GM12878 (cell line): ENCODE measurements around the gene CRTC3. TPM values are rescaled to one million over a fixed set of nuclear protein-coding genes. Genes with fewer than 3 reads are reported as not detected.

Experiments used
- ATAC-seq: fragments of 200-7000 bp; cut with Tn5 transposase; 3 replicates; pipeline ENCODE4 v1.9.1; 2020; ENCODE audit warnings: mild to moderate bottlenecking, moderate library complexity
- BruUV-seq: library from RNA; stranded (reverse); fragments of 400-500 nt; replicated peaks from 2 replicates; lab custom pipeline; 2021; lab: Mats Ljungman, UMichigan
- CTCF ChIA-PET: fragments of 300-600 bp; sonication (Branson Sonifier 250); formaldehyde crosslinking; extraction: SDS; loops from one replicate; lab custom pipeline; 2021; ENCODE audit warnings: inconsistent platforms; lab: Yijun Ruan, JAX
- POLR2A ChIA-PET: fragments of 350-600 bp; formaldehyde crosslinking; extraction: SDS; loops from one replicate; lab custom pipeline; 2021; ENCODE audit warnings: inconsistent platforms; lab: Charles Lee
- RAD21 ChIA-PET: fragments of 300-600 bp; sonication (Branson Sonifier 250); formaldehyde crosslinking; loops from one replicate; lab custom pipeline; 2023; ENCODE audit warnings: antibody characterized with exemption; ENCODE audit not compliant: unreplicated experiment; lab: Charles Lee
- SMC1A ChIA-PET: fragments of 300-600 bp; sonication (Branson Sonifier 250); formaldehyde crosslinking; loops from one replicate; lab custom pipeline; 2023; ENCODE audit not compliant: unreplicated experiment, uncharacterized antibody; lab: Charles Lee
- DNase-seq: peaks from one replicate; pipeline ENCODE4 v3.0.0-alpha.2; 2011; ENCODE audit warnings: low read depth, low spot score
- FAIRE-seq: peaks from 3 replicates; lab custom pipeline; 2011; peaks lifted over from hg19 to GRCh38; lab: Jason Lieb, UNC
- H2AFZ ChIP-seq: 2 replicates; pipeline ENCODE4 v1.6.0; 2011; ENCODE audit warnings: low read depth, low read length, control low read depth; ENCODE audit not compliant: control insufficient read depth
- H3K27ac ChIP-seq: 2 replicates; pipeline ENCODE4 v1.5.1; 2011; ENCODE audit warnings: control low read depth; ENCODE audit not compliant: control insufficient read depth, insufficient read depth
- H3K27me3 ChIP-seq, 2 experiments: replicated peaks in 1 of 2; 2 replicates each; pipeline versions ENCODE4 v1.6.0 to v1.6.1; 2011; ENCODE audit warnings: low read length in 1 of 2; ENCODE audit not compliant: control insufficient read depth in 2 of 2, insufficient read depth in 2 of 2
- H3K36me3 ChIP-seq, 2 experiments: 2 replicates each; pipeline ENCODE4 v1.5.1; 2011; ENCODE audit warnings: low read length in 1 of 2; ENCODE audit not compliant: control insufficient read depth in 2 of 2, insufficient read depth in 2 of 2
- H3K4me1 ChIP-seq: 2 replicates; pipeline ENCODE4 v1.6.1; 2011; ENCODE audit warnings: mild to moderate bottlenecking, low read length, moderate library complexity, mixed read lengths; ENCODE audit not compliant: control insufficient read depth, insufficient read depth
- H3K4me2 ChIP-seq: 2 replicates; pipeline ENCODE4 v1.6.0; 2011; ENCODE audit warnings: control low read depth; ENCODE audit not compliant: control insufficient read depth, insufficient read depth
- H3K4me3 ChIP-seq: fragments of 200-600 bp; sonication (generic); 2 replicates; pipeline ENCODE4 v1.5.1; 2016
- H3K79me2 ChIP-seq: 2 replicates; pipeline ENCODE4 v1.6.0; 2011; ENCODE audit warnings: low read length; ENCODE audit not compliant: control insufficient read depth, insufficient read depth
- H3K9ac ChIP-seq: 2 replicates; pipeline ENCODE4 v1.8.0; 2011; ENCODE audit warnings: low read length, control low read depth, mixed read lengths; ENCODE audit not compliant: control insufficient read depth, insufficient read depth
- H3K9me3 ChIP-seq: replicated peaks from 3 replicates; pipeline ENCODE4 v1.5.1; 2011; ENCODE audit warnings: mild to moderate bottlenecking, low read length; ENCODE audit not compliant: control insufficient read depth, insufficient read depth
- H4K20me1 ChIP-seq: 2 replicates; pipeline ENCODE4 v1.6.0; 2011; ENCODE audit not compliant: control insufficient read depth, insufficient read depth
- ESRRA ChIP-seq: IDR thresholded peaks from 2 replicates; pipeline ENCODE4 v1.6.1; 2012; ENCODE audit warnings: mild to moderate bottlenecking, low read length, improper control_type of control experiment
- FOS ChIP-seq: IDR thresholded peaks from 3 replicates; pipeline ENCODE4 v1.6.1; 2011; ENCODE audit warnings: borderline replicate concordance; ENCODE audit not compliant: insufficient read length; ENCODE audit errors: extremely low read depth
- JUND ChIP-seq: IDR thresholded peaks from 2 replicates; pipeline ENCODE4 v1.6.1; 2012; ENCODE audit warnings: low read depth, mild to moderate bottlenecking, low read length, improper control_type of control experiment, moderate library complexity
- MXI1 ChIP-seq: fragments of 150-350 bp; IDR thresholded peaks from 2 replicates; pipeline ENCODE4 v1.6.1; 2011; ENCODE audit warnings: low read depth, mild to moderate bottlenecking, inconsistent platforms, low read length, improper control_type of control experiment
- RB1 ChIP-seq: fragments of 450-650 bp; formaldehyde crosslinking; IDR thresholded peaks from 2 replicates; pipeline ENCODE4 v1.6.1; 2017; ENCODE audit warnings: mild to moderate bottlenecking, borderline replicate concordance
- YY1 ChIP-seq: IDR thresholded peaks from 2 replicates; pipeline ENCODE4 v1.6.1; 2011; ENCODE audit warnings: low read depth, mild to moderate bottlenecking, low read length
- ZNF207 ChIP-seq: fragments of 450-650 bp; IDR thresholded peaks from 2 replicates; pipeline ENCODE4 v1.6.1; 2014; ENCODE audit warnings: antibody characterized with exemption, mild to moderate bottlenecking, borderline replicate concordance
- whole genome bisulfite sequencing: methylation state at CpG from one replicate; pipeline ENCODE4 v1.1.6; 2016; ENCODE audit warnings: low lambda C conversion rate; ENCODE audit not compliant: insufficient replicate concordance, insufficient coverage; ENCODE audit errors: missing lambda C conversion rate; 5-methylcytosine and 5-hydroxymethylcytosine counted together
- in situ Hi-C: fragments of 300-500 bp; cut with MboI; formaldehyde crosslinking; loops from 9 replicates; pipeline ENCODE4 v1.14.3; 2018; ENCODE audit warnings: mixed read lengths
- intact Hi-C: fragments of 100-400 bp; cut with micrococcal nuclease; formaldehyde crosslinking; loops from one replicate; pipeline ENCODE4 v1.14.2; 2022; ENCODE audit not compliant: unreplicated experiment
- polyA plus RNA-seq, 11 experiments: library from polyadenylated mRNA; depleted of rRNA in 4 of 11; unstranded in 6 of 11; stranded (reverse) in 5 of 11; fragments of >200 nt; fragmentation: Nextera tagmentation in 4 of 11; fragmentation: Illumina TruSeq in 1 of 11; extraction: Ambion mirVana in 4 of 11; extraction: Trizol in 1 of 11; gene quantifications; 1 replicate in 1 of 11; 2 replicates in 10 of 11; pipeline versions ENCODE4 v1.2.1 to v1.2.3, GENCODE V29; 2011 to 2016; ENCODE audit warnings: inconsistent platforms in 2 of 11, missing spikeins in 2 of 11, low read depth in 1 of 11
- total RNA-seq, 4 experiments: library from RNA; depleted of rRNA in 3 of 4; stranded (reverse); fragments of >200 nt in 3 of 4; fragmentation: Illumina TruSeq in 1 of 4; extraction: Trizol in 1 of 4; gene quantifications; 2 replicates each; pipeline versions ENCODE4 v1.2.1 to v1.2.3, GENCODE V29; 2013 to 2021
- TF ChIP-seq, protein P1 (sequence below): IDR thresholded peaks from 2 replicates; pipeline ENCODE4 v1.6.1; 2012; ENCODE audit warnings: low read depth, low read length, improper control_type of control experiment
- TF ChIP-seq, protein P2 (sequence below): fragments of 450-650 bp; IDR thresholded peaks from 2 replicates; pipeline ENCODE4 v1.6.1; 2016; ENCODE audit warnings: mild to moderate bottlenecking

CRTC3 gene
- total and polyA plus RNA-seq, 10 of the 15 experiments (the other 5 are each of a cell fraction or from before 2014, with no cell fraction given): 3.5 to 36.9 (median 18.9) TPM

DNA sequence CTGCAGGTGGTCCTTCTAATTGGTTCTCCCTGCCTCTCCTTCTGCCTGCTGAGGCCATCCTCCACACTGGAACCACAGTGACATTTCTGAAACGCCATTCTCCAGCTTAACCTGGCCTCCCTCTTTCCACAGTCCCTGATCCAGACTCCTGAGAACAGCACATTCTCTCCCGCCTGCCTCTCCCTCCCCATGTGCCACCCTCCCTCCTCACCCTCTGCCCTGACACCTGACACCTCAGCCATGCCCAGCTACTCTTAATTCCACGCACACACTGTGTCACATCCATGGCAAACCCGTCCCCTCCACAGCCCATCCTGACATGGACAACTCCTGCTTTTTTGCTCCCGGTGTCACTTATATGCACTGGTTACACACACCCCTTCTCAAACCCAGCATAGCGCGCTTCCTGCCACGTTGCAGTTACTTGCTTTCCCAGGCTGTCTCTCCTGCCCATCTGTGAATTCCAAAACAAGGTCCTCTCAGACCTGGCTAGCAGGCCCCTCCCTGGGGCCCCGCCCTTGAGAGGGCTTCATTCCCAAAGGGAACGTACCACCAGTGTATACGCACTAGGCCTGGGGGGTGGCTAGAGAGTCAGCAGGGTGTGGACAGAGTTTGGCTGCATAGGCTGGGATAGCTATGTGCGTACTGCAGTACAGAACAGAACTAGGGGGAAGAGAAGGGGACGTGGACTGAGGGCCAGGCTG lies 94.7 kb downstream of the CRTC3 start:
- ATAC-seq (no peak), DNase-seq (no peak)
- Histone ChIP-seq H3K4me3 (no peak overlapping the region), H3K4me2 (no peak overlapping the region), H3K4me1 (peaks cover 14% of the 10 kb centered on the region), H3K36me3 (peaks cover 4 to 28% of the 10 kb centered on the region in 2 experiments), H3K9me3 (no peaks in the 10 kb centered on the region), H4K20me1 (no peaks in the 10 kb centered on the region), H3K27ac (no peak overlapping the region)
- POLR2A ChIA-PET: no interaction called here
- in situ Hi-C loops: no loop called here
- intact Hi-C loops: no loop called here
- CTCF ChIA-PET: interaction anchor here (1.0 kb wide), 1 partner anchor 262 kb away, joined by 3 read pairs; no protein-coding TSS in a partner anchor
- WGBS: 87% methylated on average over 13 of the region's 13 CpGs
- no TSS peak for BruUV-seq
- TF ChIP-seq FOS (no peak), MXI1 (no peak), ZNF207 (no peak), YY1 (no peak), JUND (no peak), RB1 (no peak), ESRRA (no peak)
- TF ChIP-seq, protein P1, sequence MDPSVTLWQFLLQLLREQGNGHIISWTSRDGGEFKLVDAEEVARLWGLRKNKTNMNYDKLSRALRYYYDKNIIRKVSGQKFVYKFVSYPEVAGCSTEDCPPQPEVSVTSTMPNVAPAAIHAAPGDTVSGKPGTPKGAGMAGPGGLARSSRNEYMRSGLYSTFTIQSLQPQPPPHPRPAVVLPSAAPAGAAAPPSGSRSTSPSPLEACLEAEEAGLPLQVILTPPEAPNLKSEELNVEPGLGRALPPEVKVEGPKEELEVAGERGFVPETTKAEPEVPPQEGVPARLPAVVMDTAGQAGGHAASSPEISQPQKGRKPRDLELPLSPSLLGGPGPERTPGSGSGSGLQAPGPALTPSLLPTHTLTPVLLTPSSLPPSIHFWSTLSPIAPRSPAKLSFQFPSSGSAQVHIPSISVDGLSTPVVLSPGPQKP: no peak
- TF ChIP-seq, protein P2, sequence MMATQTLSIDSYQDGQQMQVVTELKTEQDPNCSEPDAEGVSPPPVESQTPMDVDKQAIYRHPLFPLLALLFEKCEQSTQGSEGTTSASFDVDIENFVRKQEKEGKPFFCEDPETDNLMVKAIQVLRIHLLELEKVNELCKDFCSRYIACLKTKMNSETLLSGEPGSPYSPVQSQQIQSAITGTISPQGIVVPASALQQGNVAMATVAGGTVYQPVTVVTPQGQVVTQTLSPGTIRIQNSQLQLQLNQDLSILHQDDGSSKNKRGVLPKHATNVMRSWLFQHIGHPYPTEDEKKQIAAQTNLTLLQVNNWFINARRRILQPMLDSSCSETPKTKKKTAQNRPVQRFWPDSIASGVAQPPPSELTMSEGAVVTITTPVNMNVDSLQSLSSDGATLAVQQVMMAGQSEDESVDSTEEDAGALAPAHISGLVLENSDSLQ: no peak
- TF ChIP-seq, all 136 proteins: peak for 0
- H2AFZ ChIP-seq: no peak overlapping the region
- H3K79me2 ChIP-seq: no peaks in the 10 kb centered on the region
- ChIA-PET SMC1A (no interaction called here), RAD21 (no interaction called here)
- FAIRE-seq: no peak
- no peak overlapping the region for H3K9ac ChIP-seq
- no peaks in the 10 kb centered on the region for H3K27me3 ChIP-seq
